ELR (cell line): ENCODE data around the gene ZNF91.
"Not testable (repeated sequence)": the region's sequence is repeated elsewhere in the genome, so short reads cannot be mapped to it uniquely, and the experiment has no call there.

Experiments
- DNase-seq: peaks from one replicate; pipeline ENCODE4 v3.0.0-alpha.2; 2015; ENCODE audit warnings: low read depth

The ZNF91 gene

DNA sequence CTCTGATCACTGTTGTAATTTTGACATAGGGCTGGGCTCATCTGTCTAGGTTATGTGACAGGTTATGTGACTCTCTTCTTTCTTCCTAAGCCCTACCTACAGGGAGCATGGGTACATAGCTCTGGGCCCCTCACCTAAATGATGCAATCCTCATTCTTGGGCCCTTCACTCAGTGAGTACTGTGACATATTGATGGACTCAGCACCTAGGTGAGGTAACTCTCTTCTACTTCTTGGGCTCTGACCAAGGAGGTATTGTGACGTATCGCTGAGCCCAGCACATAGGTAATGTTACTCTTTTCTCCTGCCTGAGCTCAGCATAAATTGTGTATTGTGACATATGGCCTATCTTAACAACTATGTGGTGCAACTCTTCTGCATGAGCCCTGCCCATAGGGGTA, 76.3 kb downstream of the ZNF91 start:
- DNase-seq = not testable (repeated sequence)

DNA sequence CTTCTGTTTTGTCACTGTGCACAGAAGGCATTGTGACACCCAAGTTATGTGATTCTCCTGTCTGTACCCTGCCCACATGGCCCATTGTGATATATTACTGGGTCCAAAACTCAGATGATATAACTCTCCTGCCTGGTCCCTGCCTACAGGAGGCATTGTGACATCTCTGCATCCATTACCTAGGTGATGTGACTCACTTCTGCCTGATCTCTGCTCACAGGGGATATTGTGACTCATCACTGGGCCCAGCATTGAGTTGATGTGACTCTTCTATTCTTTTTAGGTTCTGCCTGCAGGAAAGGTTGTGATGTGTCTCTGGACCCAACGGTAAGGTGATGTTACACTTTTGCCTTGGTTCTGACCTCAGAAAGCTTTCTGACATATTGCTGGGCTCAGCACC, 77.1 kb downstream of the ZNF91 start:
- peak; percentile 66 for DNase-seq

GRCh38 chr19:23315286-23315685, 80.0 kb downstream of the ZNF91 start:
- DNase-seq = no peak

- DNase-seq = no peak
Observed at GRCh38 chr19:23314505-23315251, 80.6 kb downstream of the ZNF91 start.

DNA sequence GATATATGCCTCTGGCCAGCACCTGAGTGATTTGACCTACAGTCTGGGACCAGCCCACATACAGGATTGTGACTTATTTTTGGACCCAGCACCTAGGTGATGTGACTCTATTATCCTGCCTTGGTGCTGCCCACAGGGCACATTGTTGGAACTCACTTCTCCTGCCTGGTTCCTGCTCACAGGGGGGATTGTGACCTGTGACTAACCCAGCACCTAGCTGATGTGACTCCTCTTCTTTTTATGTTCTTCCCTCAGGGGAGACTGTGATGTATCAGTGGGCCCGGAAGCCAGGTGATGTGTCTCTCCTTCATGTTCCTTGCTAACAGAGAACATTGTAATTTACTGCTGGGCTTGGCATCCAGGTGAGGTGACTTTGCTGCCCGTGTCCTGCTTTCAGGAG, 82.1 kb downstream of the ZNF91 start:
- DNase-seq = no peak

- peak; percentile 51 for DNase-seq
Observed at GRCh38 chr19:23312515-23312914, 82.8 kb downstream of the ZNF91 start.

GRCh38 chr19:23311551-23311950, 83.7 kb downstream of the ZNF91 start:
- DNase-seq = no peak

GRCh38 chr19:23310729-23311211, 84.5 kb downstream of the ZNF91 start:
- no peak for DNase-seq

DNA sequence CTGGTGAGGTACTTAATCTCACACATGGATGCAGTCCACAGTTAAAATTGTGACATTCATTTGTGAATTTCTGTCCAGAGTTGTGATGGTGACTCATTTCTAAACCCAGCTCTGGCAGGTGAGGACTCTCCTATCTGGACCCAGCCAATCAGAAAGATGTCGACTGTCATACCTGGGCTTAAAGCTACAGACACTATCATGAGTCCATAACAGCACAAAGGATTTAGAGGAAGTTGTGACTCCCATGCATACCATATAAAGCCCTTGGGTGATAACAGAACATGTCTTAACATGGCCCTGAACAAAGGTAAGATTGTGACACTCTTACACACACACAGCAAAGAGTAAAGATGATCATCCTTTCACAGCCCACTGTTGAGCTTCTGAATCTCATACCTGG, 85.3 kb downstream of the ZNF91 start:
- DNase-seq = no peak

GRCh38 chr19:23305555-23305954, 89.7 kb downstream of the ZNF91 start:
- peak; percentile 9 for DNase-seq

DNA sequence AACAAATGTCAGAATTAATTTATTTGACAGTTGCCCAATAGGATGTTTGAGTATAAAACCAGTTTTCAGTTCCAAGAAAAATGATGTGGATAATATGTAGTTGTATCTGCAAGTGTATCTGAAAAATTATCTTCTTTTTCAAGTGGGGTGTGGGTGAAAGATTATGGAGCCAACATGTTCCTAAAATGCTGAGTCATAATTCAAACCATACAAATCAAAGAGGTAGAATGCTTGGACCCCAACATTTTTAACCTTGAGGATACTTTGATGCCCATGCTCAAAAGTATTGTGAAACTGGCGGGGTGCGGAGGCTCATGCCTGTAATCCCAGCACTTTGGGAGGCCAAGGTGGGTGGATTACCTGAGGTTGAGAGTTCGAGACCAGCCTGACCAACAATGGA, 91.0 kb downstream of the ZNF91 start:
- DNase-seq = no peak

DNA sequence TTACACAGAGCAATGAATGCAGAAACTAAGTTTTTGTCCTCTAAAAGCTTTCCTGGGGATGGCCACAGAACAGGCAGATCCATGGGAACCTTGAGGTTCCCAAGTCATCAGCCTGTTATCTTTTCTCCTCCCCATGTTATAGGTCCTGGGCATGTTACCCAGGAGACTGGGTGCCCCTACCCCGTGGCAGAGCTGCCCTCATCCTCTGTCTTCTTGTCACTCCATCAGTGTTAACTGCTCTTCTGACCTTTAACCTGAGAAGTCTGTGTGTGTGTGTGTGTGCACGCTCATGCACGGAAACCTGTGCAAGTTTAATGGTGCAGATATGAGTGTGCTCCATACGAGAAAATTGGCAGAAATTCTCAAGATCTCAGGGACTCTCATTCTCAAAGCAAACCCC, 101.1 kb downstream of the ZNF91 start:
- no peak for DNase-seq

DNA sequence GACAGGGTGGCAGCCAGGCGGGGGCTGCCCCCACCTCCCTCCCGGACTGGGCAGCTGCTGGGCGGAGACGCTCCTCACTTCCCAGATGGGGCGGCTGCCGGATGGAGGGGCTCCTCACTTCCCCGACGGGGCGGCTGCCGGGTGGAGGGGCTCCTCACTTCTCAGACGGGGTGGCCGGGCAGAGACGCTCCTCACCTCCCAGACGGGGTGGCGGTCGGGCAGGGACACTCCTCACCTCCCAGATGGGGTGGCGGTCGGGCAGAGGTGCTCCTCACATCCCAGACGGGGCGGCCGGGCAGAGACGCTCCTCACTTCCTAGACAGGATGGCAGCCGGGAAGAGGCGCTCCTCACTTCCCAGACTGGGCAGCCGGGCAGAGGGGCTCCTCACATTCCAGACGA, 105.3 kb downstream of the ZNF91 start:
- DNase-seq = not testable (repeated sequence)
